ENCODE results near the gene UTS2B.

The UTS2B gene

GRCh38 chr3:191238321-191238817 is 92.0 kb downstream of the UTS2B start:
- no peak for DNase-seq (ENCODE audit: low read depth)

GRCh38 chr3:191237047-191237882 is 93.1 kb downstream of the UTS2B start:
- no peak for DNase-seq (ENCODE audit: low read depth)

- DNase-seq (ENCODE audit: low read depth) = no peak
These were observed 93.7 kb downstream of the UTS2B start for GRCh38 chr3:191236646-191237045.

GRCh38 chr3:191235331-191236314 is 94.7 kb downstream of the UTS2B start:
- DNase-seq (ENCODE audit: low read depth) = no peak

- no peak for DNase-seq (ENCODE audit: low read depth)
These were observed 96.1 kb downstream of the UTS2B start for GRCh38 chr3:191234216-191234615.

GRCh38 chr3:191227541-191227940 is 102.8 kb downstream of the UTS2B start:
- DNase-seq (ENCODE audit: low read depth) = no peak

- no peak for DNase-seq (ENCODE audit: low read depth)
These were observed 108.7 kb downstream of the UTS2B start for GRCh38 chr3:191221638-191222037.

GRCh38 chr3:191220908-191221307 is 109.4 kb downstream of the UTS2B start:
- DNase-seq (ENCODE audit: low read depth) = no peak

GRCh38 chr3:191217301-191217700 is 113.0 kb downstream of the UTS2B start:
- DNase-seq (ENCODE audit: low read depth) = no peak

Data from GM04504 (cell line).